B cell (primary cell): ENCODE results near the gene GOLGA8O.
"Not testable (repeated sequence)": the region's sequence is repeated elsewhere in the genome, so short reads cannot be mapped to it uniquely, and the experiment has no call there.

ENCODE experiments used
- EZH2 ChIP-seq: IDR thresholded peaks from 2 replicates; pipeline ENCODE4 v1.6.1; 2012; ENCODE audit warnings: borderline replicate concordance, low read depth, mild to moderate bottlenecking, moderate library complexity, low read length; ENCODE audit not compliant: insufficient read depth, poor library complexity, severe bottlenecking
- TF ChIP-seq, protein P1 (sequence below): fragments of 200-600 bp; IDR thresholded peaks from one replicate; pipeline ENCODE4 v1.8.0; 2022; ENCODE audit warnings: antibody characterized with exemption, mild to moderate bottlenecking

DNA sequence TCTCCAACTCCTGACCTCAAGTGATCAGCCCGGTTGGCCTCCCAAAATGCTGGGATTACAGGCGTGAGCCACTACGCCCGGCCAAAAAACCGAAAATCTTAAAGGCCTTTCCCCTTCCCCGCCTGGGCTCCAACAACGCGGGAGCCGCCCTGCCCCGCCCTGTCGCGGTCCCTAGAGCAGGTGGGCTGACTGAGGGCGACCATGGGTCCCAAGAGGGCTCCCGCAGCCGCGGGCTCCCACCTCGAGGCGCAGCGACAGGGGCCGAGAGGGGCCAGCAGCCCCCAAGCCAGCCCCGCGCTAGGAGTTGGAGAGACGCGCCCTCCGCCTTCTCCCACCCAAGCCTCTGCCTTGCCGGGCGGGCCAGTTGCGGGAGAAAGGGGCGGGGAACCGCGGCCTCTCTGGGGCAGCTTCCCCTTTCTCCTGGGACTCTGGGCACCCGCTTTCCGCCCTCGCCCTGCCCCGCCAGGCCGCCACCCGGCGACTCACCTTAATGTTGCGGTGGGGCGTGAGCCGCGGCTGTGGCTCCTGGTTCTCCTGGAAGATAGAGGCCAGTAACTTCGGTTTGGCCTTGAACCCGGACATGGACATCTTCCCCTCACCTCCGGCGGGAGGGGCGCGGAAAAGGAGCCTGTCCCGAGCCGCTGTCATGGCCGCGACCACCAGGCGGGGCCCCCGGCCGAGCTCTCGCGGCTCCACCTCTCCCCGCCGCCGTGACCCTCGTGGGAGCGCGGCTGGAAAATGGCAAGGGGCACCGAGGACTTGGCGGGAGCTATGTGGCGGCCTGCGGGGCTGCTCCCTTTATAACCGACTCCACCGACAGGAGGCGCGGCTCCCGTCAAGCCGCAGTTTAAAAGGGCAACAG is 21.1 kb downstream of the GOLGA8O start:
- TF ChIP-seq, protein P1, sequence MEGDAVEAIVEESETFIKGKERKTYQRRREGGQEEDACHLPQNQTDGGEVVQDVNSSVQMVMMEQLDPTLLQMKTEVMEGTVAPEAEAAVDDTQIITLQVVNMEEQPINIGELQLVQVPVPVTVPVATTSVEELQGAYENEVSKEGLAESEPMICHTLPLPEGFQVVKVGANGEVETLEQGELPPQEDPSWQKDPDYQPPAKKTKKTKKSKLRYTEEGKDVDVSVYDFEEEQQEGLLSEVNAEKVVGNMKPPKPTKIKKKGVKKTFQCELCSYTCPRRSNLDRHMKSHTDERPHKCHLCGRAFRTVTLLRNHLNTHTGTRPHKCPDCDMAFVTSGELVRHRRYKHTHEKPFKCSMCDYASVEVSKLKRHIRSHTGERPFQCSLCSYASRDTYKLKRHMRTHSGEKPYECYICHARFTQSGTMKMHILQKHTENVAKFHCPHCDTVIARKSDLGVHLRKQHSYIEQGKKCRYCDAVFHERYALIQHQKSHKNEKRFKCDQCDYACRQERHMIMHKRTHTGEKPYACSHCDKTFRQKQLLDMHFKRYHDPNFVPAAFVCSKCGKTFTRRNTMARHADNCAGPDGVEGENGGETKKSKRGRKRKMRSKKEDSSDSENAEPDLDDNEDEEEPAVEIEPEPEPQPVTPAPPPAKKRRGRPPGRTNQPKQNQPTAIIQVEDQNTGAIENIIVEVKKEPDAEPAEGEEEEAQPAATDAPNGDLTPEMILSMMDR = not testable (repeated sequence)
- not testable (repeated sequence) for TF ChIP-seq EZH2
